Progenitor cell of endocrine pancreas (in vitro differentiated cells): Measurements from ENCODE around the gene SH3PXD2B. TPM values are rescaled to one million over a fixed set of nuclear protein-coding genes. Genes with fewer than 3 reads are reported as not detected.
"Not testable (repeated sequence)": the region's sequence is repeated elsewhere in the genome, so short reads cannot be mapped to it uniquely, and the experiment has no call there.

Source experiments
- DNase-seq: peaks from one replicate; pipeline ENCODE4 v3.0.0; 2021; ENCODE audit warnings: low spot score; ENCODE audit not compliant: unreplicated experiment
- H3K27ac Mint-ChIP-seq: 2 replicates; pipeline ENCODE4 v1.8.0; 2021; ENCODE audit warnings: mild to moderate bottlenecking, moderate library complexity, mixed read lengths
- H3K27me3 Mint-ChIP-seq: 2 replicates; pipeline ENCODE4 v1.8.0; 2021; ENCODE audit warnings: mixed read lengths
- H3K36me3 Mint-ChIP-seq: 2 replicates; pipeline ENCODE4 v1.8.0; 2022; ENCODE audit warnings: mixed read lengths; ENCODE audit not compliant: insufficient read depth
- H3K4me1 Mint-ChIP-seq: 2 replicates; pipeline ENCODE4 v1.8.0; 2021; ENCODE audit warnings: low read depth, mixed read lengths
- H3K4me3 Mint-ChIP-seq: 2 replicates; pipeline ENCODE4 v1.8.0; 2021; ENCODE audit warnings: low read depth, mild to moderate bottlenecking, moderate library complexity, mixed read lengths
- H3K9me3 Mint-ChIP-seq: 2 replicates; pipeline ENCODE4 v1.8.0; 2021; ENCODE audit warnings: low read depth, mixed read lengths
- total RNA-seq: library from RNA; stranded (reverse); gene quantifications from 2 replicates; pipeline ENCODE4 v1.2.1, GENCODE V29; 2021
- TF ChIP-seq, protein P1 (sequence below): fragments of 200-600 bp; sonication (generic); IDR thresholded peaks from one replicate; pipeline ENCODE4 v1.5.0; 2021; ENCODE audit warnings: antibody characterized with exemption, mild to moderate bottlenecking; ENCODE audit not compliant: unreplicated experiment

Gene SH3PXD2B
- total RNA-seq, 1 donor from 2014 or later, result 79.8 TPM

DNA sequence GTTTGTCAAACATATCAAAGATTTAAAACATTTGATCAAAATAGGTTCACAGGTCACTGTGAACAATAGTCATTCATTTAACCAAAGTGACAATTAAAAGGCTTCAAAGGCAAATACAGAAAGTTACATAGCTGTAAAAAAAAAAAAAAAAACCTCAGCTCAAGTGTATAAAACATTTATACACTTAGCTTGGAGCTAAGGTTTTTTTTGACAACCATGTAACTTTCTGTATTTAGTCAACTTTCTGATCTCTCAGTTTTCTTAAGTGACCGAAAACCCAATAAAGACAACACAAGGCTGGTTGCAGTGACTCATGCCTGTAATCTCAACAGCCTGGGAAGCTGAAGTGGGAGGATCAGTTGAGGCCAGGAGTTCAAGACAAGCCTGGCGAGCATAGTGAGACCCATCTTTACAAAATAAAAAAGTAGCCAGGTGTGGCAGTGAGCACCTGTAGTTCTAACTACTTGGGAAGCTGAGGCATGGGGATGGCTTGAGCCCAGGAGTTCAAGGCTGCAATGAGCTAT, 154.3 kb downstream of the SH3PXD2B start:
- Mint-ChIP-seq H3K36me3 (no peaks in the 10 kb centered on the region), H3K27me3 (no peaks in the 10 kb centered on the region), H3K4me1 (peaks cover 1% of the 10 kb centered on the region), H3K4me3 (no peak overlapping the region), H3K27ac (no peak overlapping the region), H3K9me3 (no peaks in the 10 kb centered on the region)
- no peak for DNase-seq
- TF ChIP-seq, protein P1, sequence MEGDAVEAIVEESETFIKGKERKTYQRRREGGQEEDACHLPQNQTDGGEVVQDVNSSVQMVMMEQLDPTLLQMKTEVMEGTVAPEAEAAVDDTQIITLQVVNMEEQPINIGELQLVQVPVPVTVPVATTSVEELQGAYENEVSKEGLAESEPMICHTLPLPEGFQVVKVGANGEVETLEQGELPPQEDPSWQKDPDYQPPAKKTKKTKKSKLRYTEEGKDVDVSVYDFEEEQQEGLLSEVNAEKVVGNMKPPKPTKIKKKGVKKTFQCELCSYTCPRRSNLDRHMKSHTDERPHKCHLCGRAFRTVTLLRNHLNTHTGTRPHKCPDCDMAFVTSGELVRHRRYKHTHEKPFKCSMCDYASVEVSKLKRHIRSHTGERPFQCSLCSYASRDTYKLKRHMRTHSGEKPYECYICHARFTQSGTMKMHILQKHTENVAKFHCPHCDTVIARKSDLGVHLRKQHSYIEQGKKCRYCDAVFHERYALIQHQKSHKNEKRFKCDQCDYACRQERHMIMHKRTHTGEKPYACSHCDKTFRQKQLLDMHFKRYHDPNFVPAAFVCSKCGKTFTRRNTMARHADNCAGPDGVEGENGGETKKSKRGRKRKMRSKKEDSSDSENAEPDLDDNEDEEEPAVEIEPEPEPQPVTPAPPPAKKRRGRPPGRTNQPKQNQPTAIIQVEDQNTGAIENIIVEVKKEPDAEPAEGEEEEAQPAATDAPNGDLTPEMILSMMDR, result no peak

DNA sequence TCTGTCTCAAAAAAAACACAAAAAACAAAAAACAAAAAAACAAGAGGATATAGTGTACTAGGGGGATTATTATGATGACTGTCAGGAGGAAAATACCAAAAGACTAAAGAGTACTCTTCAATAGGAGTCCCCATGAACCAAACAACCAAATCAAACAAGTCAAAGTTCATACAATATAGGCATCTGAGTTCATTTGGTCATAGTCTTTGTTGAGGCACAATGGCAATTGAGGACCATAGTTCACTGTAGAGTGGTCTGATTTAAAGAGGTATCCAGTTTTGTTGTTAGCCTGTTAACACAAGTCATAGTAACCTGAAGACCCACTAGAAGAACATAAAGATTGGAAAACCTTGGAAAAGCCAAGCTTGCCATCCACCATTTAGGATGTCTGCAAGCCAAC, 159.5 kb downstream of the SH3PXD2B start:
- H3K4me1 Mint-ChIP-seq, result peaks cover 2% of the 10 kb centered on the region
- no peaks in the 10 kb centered on the region for H3K36me3 Mint-ChIP-seq
- no peaks in the 10 kb centered on the region for H3K9me3 Mint-ChIP-seq
- DNase-seq, result no peak
- no peaks in the 10 kb centered on the region for H3K27me3 Mint-ChIP-seq
- no peak overlapping the region for H3K27ac Mint-ChIP-seq
- no peak overlapping the region for H3K4me3 Mint-ChIP-seq
- TF ChIP-seq, protein P1, result no peak

DNA sequence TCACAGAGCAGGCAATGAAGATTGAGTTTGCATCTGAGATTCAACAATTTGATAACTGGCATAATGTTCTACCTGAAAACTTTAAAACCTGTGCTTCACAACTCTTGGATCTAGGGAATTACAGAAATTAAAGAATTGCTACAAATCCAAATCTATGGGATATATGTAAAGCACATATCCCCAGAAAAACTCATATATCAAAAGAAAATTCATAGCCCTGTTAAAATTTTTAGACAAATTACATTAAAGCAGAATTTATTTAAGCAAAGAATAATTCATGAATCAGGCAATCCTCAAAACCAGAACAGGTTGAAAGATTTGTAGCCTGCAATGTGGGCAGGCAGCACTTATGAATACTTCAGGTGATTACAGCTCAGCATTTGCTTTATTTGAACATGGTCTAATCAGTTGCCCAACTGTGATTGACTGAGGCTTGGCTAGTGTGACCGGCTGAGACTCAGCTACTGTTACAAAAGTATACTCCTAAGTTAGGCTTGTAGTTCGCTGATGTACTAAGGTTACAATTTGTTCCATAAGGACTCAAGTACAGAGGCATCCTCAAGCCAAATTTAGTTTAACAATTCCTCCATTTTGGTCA, 160.5 kb downstream of the SH3PXD2B start:
- Mint-ChIP-seq H3K27me3 (no peaks in the 10 kb centered on the region), H3K4me3 (no peak overlapping the region), H3K4me1 (peaks cover 2% of the 10 kb centered on the region), H3K36me3 (no peaks in the 10 kb centered on the region), H3K9me3 (no peaks in the 10 kb centered on the region), H3K27ac (no peak overlapping the region)
- TF ChIP-seq, protein P1, result no peak
- no peak for DNase-seq

DNA sequence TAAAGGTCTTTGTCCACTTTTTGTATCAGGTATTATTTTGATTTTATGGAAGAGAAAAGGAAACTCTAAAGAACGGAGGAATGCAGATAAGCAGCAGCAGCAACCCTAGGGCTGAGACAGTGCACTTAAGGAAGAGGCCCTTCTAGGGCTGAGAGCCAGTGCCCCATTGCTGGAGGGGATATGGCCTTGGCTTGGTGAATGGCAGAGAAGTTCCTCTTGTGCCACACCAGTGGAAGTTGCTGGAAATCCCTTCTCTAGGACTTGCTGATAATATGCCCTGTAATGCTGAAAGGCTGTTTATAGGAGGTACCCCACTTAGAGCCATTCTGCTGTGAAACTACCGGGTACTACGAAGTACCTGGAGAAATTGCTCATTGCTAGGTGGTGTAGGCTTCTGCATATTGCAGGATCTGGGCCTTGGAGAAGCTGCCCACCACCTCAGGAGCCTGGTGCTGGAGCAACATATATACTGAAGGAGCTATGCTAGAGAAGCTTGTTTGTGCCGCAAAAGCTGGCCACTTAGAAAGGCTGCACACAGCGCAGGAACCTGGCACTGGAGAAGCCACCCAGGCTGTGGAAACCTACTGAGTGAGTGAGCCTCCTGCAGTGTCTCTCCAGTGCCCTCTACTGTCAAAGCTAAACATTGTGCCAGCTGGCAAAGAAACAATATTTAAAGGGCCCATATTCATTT, 161.1 kb downstream of the SH3PXD2B start:
- Mint-ChIP-seq H3K4me1 (peaks cover 2% of the 10 kb centered on the region), H3K27ac (no peak overlapping the region), H3K4me3 (no peak overlapping the region), H3K27me3 (no peaks in the 10 kb centered on the region), H3K9me3 (no peaks in the 10 kb centered on the region), H3K36me3 (no peaks in the 10 kb centered on the region)
- DNase-seq, result peak; percentile 19
- TF ChIP-seq, protein P1, result peak; percentile 74

DNA sequence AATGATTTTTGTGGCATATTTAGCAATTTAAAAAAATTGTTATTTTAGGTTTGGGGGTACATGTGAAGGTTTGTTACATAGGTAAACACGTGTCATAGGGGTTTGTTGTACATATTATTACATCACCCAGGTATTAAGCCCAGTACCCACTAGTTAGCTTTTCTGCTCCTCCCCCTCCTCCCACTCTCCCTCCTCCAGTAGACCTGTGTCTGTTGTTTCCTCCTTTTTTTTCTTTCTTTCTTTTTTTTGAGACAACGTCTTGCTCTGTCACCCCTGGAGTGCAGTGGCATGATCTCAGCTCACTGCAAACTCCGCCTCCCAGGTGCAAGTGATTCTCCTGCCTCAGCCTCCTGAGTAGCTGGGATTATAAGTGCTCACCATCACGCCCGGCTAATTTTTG, 162.5 kb downstream of the SH3PXD2B start:
- H3K27me3 Mint-ChIP-seq, result not testable (repeated sequence)

DNA sequence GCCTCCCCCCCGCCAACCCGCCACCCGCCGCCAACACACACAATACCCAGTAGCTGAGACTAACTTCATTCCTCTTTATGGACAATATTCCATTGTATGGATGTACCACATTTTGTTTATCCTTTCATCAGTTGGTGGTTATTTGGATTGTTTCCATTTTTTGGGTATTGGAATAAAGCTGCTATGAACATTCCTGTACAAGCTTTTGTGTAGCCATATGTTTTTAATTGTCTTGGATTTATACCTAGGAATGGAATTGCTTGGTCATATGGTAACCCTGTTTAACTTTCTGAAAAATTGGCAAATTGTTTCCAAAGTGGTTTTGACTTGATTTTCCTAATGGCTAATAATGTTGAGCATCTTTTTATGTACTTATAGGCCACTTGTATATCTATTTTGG, 165.9 kb downstream of the SH3PXD2B start:
- TF ChIP-seq, protein P1, result no peak

More for the DNA sequence above, 162.5 kb downstream of the SH3PXD2B start:
- H3K4me1 Mint-ChIP-seq, H3K36me3 Mint-ChIP-seq, H3K9me3 Mint-ChIP-seq, H3K27ac Mint-ChIP-seq, DNase-seq, H3K4me3 Mint-ChIP-seq: not testable (repeated sequence)

DNA sequence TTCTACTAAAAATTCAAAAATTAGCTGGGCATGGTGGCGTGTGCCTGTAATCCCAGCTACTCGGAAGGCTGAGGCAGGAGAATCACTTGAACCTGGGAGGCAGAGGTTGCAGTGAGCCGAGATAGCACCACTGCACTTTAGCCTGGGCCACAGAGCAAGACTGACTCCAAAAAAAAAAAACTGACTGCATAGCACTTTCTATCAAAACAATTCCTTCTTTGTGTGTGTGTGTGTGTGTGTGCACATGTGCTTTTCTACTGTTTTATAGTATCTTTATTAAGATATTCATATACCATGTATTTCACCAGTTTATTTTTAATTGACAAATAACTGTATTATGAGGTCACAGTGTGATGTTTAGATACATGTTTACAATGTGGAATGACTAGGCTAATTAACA, 167.2 kb downstream of the SH3PXD2B start:
- H3K27me3 Mint-ChIP-seq, H3K36me3 Mint-ChIP-seq, H3K9me3 Mint-ChIP-seq, DNase-seq, H3K4me3 Mint-ChIP-seq, H3K4me1 Mint-ChIP-seq: not testable (repeated sequence)
- peak overlapping the region; percentile 37 for H3K27ac Mint-ChIP-seq

More for the DNA sequence above, 165.9 kb downstream of the SH3PXD2B start:
- Mint-ChIP-seq H3K9me3 (no peaks in the 10 kb centered on the region), H3K4me3 (no peak overlapping the region), H3K27ac (no peak overlapping the region), H3K36me3 (no peaks in the 10 kb centered on the region), H3K27me3 (no peaks in the 10 kb centered on the region), H3K4me1 (peaks cover 3% of the 10 kb centered on the region)
- DNase-seq, result no peak
